ENCODE data around the gene CCDC121.
A peak's percentile ranks its signal among the peaks of the same experiment; 100 is the strongest.
"Not testable (repeated sequence)": the region's sequence is repeated elsewhere in the genome, so short reads cannot be mapped to it uniquely, and the experiment has no call there.

CCDC121 gene

GRCh38 chr2:27634291-27634690, 5.5 kb upstream of the CCDC121 start:
- DNase-seq, result no peak

DNA sequence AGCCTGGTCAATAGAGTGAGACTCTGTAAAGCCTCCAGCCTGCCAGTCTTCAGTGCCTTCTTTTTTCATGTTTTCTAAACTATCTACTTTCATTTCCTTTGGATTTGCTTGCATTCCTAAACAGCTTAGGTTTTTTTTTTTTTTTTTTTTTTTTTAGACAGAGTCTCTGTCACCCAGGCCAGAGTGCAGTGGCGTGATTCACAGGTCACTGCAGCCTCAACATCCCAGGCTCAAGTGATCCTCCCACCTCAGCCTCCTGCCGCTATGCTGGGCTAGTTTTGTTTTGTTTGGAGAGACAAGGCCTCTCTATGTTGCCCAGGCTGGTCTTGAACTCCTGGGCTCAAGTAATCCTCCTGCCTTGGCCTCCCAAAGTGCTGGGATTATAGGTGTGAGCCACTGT, 1.4 kb upstream of the CCDC121 start:
- DNase-seq, result not testable (repeated sequence)

- no peak for DNase-seq
These were observed 647 bp downstream of the CCDC121 start for GRCh38 chr2:27627963-27628766.

DNA sequence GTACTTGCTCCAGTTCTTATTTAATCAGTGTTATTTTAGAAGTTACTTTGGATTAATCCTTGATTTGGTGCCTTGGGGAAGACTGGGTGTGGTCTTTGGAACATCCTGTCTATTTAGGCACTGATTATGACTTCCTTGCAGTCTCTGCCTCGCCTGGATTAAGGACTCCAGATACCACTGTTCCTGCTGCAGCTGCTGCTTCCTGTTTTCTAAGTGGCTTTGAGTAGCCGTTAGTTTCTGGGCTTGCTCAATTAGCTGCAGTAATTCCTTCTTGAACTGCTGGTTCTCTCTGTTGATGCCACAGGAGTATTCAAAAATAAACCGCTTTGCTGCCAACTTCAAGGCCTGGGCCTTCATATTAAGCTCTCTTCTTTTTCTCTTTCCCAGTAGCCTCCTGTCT, 1.9 kb downstream of the CCDC121 start:
- not testable (repeated sequence) for DNase-seq

- not testable (repeated sequence) for DNase-seq
These were observed 2.5 kb downstream of the CCDC121 start for GRCh38 chr2:27626323-27626722.

- DNase-seq, result no peak
These were observed 3.9 kb downstream of the CCDC121 start for GRCh38 chr2:27624943-27625342.

DNA sequence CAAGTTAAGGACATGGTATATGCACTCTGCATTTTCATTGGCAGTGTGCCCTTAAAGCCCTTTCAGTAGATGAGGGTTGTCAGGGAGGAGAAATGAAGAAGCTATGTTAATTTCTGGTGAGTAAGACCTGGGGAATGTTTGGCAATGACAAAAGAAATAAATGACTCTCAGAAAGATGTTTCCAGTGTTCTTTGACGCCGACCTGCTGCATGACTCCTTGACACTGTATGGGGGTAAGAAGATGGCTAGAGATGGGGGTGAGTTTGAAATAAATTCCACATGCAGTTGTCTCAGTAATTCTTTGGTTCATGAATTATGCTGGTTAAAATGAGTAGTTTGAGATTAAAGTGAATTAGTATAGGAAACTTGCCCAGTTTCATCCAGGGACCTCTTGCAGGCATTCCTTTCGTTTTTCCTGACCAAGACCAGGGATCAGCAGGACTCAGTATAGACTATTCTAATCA, 5.9 kb downstream of the CCDC121 start:
- DNase-seq, result no peak

- no peak for DNase-seq
These were observed 7.3 kb downstream of the CCDC121 start for GRCh38 chr2:27621524-27621923.

GRCh38 chr2:27615316-27615715, 13.5 kb downstream of the CCDC121 start:
- DNase-seq, result no peak

DNA sequence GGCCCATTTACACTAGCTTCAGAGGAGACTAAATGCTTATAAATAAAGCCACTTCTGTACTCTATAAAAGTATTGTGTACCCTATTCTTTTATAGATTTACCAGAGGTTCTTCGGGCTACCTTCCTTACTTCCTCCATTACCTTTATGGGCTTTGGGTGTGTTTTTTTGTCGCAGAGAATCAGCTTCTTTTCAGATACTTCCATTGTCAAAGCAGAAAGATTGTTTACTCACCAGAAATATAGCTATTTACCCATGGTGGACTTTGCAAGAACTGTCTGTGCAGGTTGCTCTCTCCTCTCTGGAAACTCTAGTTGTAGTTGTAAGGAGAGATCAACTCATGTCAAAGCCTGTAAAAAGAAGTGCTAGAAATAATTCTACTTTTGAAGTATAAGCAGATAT, 14.8 kb downstream of the CCDC121 start:
- DNase-seq, result no peak

DNA sequence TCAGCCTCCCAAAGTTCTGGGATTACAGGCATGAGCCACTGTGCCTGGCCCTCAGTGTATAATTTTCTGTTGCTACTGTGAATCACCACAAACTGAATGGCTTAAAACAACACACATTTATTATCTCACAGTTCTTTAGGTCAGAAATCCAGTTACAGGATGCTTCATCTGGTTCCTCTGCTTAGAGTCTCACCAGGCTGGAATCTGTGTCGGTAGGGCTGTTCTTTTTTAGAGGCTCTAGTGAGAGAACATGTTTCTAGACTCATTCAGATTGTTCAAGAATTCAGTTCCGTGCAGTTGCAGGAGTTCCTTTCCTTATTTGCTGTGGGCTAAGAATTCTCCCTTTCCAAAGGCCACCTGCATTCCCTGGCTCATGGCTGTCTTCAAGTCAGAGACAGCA, 22.2 kb downstream of the CCDC121 start:
- DNase-seq, result no peak

DNA sequence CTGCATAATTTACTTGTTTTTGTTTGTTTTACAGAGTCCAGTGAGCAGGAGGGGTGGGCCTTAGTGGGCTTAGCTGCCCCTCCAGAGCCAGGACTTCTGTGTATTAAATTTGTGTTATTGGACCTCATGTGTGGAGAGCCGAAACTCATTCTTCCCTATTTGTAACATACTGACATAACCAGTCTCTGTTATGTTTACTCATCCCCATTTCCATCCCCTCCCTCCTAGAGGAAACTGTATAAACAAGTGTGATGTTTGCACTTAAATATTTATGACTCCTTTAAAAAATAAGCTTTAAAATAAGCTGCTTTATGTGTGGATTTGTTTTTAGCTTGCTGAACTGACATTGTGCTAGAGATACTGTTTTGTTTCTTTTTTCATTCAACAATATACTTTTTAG, 32.2 kb downstream of the CCDC121 start:
- no peak for DNase-seq

DNA sequence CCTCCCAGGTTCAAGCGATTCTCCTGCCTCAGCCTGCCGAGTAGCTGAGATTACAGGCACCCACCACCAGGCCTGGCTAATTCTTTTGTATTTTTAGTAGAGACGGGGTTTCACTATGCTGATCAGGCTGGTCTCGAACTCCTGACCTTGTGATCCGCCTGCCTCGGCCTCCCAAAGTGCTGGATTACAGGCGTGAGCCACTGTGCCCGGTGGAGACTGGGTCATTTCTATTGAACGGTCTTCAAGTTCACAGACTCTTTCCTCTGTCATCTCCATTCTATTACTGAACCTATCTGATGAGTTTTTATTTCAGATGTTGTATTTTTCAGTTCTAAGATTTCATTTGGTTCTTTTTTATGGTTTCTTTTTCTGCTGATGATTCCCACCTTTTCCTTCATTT, 33.4 kb downstream of the CCDC121 start:
- not testable (repeated sequence) for DNase-seq

DNA sequence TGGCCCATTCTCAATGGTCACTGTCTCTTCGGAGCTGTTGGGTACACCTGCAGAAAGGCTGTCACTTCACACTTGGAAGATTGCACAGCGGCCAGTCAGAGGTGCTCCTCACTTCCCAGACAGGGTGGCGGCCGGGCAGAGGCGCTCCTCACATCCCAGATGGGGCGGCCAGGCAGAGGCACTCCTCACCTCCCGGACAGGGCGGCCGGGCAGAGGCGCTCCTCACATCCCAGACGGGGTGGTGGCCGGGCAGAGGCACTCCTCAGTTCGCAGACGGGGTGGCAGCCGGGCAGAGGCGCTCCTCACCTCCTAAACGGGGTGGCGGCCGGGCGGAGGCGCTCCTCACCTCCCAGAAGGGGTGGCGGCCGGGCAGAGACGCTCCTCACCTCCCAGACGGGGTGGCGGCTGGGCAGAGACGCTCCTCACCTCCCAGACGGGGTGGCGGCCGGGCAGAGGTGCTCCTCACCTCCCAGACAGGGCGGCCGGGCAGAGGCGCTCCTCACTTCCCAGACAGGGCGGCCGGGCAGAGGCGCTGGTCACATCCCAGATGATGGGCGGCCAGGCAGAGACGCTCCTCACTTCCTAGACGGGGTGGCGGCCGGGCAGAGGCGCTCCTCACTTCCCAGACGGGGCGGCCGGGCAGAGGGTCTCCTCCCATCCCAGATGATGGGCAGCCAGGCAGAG, 34.6 kb downstream of the CCDC121 start:
- not testable (repeated sequence) for DNase-seq

- DNase-seq, result no peak
These were observed 35.6 kb downstream of the CCDC121 start for GRCh38 chr2:27593240-27593639.

DNA sequence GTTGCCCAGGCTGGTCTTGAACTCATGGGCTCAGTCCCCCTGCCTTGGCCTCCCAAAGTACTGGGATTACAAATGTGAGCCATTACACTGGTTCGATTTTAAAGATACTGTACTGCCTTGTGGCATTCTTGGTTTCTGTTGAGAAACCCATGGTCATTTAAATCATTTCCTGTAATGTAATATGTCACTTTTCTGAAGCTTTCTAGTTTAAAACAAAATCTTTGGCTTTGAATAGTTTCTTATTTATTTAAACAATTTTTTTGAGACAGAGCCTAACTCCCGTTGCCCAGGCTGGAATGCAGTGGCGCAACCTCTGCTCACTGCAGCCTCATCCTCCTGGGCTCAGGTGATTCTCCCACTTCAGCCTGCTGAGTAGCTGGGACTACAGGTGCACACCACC, 37.1 kb downstream of the CCDC121 start:
- DNase-seq, result no peak

- DNase-seq, result no peak
These were observed 40.5 kb downstream of the CCDC121 start for GRCh38 chr2:27588308-27588707.

GRCh38 chr2:27587025-27587424, 41.8 kb downstream of the CCDC121 start:
- no peak for DNase-seq

- DNase-seq, result no peak
These were observed 44.2 kb downstream of the CCDC121 start for GRCh38 chr2:27584597-27584996.

DNA sequence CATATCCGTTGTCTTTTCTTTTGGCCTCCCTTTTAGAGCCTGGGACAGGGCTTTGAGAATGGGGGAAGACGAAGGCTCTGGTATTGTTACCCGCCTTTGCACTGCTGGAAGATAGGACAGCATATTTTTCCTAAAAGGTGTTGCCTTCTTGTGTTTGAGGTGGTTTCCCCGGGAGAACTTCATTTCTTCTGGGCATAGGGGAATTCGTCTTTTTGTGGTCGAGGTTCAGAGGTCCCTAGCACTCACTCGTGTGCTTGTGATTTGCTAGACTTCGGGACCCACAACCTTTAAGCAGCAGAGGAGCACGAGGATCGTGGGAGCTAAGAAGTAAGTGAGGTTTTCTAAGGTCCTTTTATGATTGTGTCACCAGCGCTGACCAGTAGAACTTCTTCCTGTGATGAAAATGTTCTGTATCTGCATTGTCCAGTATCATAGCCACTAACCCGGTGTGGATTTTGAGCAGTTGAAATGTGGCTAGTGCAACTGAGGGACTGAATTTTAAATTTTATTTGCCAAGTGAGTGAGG, 45.4 kb downstream of the CCDC121 start:
- no peak for DNase-seq

GRCh38 chr2:27582695-27583389, 46.0 kb downstream of the CCDC121 start, which contains the start of gene ZNF512:
Gene ZNF512 (plus strand): TSS chr2:27583042. CDS start chr2:27583113, 71 bp downstream.
- DNase-seq, result peak; percentile 78 to 97

GRCh38 chr2:27582129-27582694, 46.6 kb downstream of the CCDC121 start:
- no peak for DNase-seq

All from NCI-H446 (cell line).